RCC 7860 (cell line): ENCODE measurements around the gene TMEM18.

Experiments
- DNase-seq: peaks from one replicate; pipeline ENCODE4 v3.0.0-alpha.2; 2015; ENCODE audit warnings: low spot score
- FAIRE-seq: peaks from 2 replicates; lab custom pipeline; 2012; peaks lifted over from hg19 to GRCh38; lab: Jason Lieb, UNC

The TMEM18 gene

GRCh38 chr2:636641-637405 lies 40.4 kb downstream of the TMEM18 start:
- FAIRE-seq (no peak), DNase-seq (peak; percentile 22)

- FAIRE-seq = no peak
- no peak for DNase-seq
Observed at GRCh38 chr2:635687-636621, 41.3 kb downstream of the TMEM18 start.

- DNase-seq (peak; percentile 64), FAIRE-seq (peak; percentile 20)
Observed at GRCh38 chr2:634636-635388, 42.4 kb downstream of the TMEM18 start.

DNA sequence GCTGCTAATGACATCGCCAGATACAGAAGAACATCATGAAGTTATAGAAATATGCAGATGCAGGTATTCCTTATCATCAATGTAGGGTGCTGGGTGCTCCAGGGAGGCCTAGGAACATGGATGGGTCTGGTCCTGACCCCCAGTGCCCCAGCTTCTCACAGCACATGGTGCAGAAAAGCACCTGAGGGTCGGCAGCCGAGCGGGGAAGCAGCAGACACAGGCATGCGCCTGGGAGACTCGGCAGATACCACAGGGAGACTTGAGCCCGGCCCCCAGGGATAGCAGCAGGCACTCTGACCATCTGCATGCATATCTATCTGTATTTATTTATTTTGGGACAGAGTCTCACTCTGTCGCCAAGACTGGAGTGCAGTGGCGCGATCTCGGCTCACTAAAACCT lies 43.2 kb downstream of the TMEM18 start:
- DNase-seq = no peak
- no peak for FAIRE-seq

DNA sequence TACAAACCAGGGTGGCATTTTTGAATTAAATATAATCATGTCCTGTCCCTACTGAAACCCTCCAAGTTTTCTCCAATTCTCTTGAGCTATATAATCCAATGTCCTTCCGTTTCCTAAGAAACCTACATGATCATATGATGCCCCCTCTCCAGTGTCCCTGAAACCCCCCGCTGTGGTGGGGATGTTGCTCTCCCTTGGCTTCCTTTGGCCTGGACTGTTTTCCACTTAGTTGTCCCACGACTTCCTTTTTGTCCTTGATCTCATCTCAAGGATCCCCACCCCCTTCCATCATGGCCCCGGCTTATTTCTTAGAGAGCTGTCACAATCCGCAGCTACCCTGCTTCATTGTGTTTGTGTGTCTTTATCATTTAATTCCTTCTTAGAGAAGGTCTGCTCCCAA lies 43.8 kb downstream of the TMEM18 start:
- FAIRE-seq (no peak), DNase-seq (no peak)

GRCh38 chr2:632471-632870 lies 44.7 kb downstream of the TMEM18 start:
- no peak for DNase-seq
- FAIRE-seq = no peak

DNA sequence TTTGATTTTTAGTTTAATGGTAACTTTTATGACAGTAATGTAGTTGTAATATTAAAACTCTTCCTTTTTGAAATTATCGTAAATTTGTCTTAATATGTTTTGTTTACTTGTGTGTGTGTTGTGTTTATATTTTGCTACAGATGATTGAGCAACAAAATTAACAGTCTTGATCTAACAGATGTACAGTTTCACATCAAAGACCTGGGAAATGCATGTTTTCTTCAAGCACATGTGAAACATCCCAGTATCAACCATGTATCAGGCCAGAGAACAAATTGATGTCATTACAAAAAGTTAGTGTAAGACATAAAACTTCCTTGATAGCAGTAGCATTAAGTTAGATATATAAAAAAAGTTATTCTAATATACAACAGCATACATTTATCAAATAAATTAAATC lies 45.5 kb downstream of the TMEM18 start:
- FAIRE-seq (no peak), DNase-seq (no peak)

GRCh38 chr2:630451-631320 lies 46.5 kb downstream of the TMEM18 start:
- no peak for DNase-seq
- peak; percentile 63 for FAIRE-seq

- no peak for FAIRE-seq
- DNase-seq = no peak
Observed at GRCh38 chr2:629961-630360, 47.2 kb downstream of the TMEM18 start.

DNA sequence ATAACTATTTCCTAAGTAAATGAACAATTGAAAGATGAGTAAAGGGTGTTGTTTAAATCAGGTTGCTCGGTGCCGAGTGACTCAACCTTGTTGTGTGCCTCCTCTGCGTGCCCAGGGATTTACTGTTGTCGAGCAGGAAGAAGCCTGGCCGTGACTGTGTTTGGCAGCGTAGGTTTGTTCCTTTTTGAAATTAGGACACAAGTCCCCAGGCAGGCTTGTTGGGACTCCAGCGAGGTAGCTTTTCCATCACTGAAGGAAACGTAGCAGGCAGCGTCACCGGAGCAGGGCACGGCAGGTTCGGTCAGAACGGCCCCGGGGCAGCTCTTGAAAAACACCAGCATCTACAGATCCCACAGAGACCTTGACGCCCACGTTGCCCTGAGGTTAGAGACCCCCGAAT lies 48.6 kb downstream of the TMEM18 start:
- FAIRE-seq = no peak
- DNase-seq = no peak

GRCh38 chr2:627926-628560 lies 49.2 kb downstream of the TMEM18 start:
- no peak for FAIRE-seq
- DNase-seq = no peak

DNA sequence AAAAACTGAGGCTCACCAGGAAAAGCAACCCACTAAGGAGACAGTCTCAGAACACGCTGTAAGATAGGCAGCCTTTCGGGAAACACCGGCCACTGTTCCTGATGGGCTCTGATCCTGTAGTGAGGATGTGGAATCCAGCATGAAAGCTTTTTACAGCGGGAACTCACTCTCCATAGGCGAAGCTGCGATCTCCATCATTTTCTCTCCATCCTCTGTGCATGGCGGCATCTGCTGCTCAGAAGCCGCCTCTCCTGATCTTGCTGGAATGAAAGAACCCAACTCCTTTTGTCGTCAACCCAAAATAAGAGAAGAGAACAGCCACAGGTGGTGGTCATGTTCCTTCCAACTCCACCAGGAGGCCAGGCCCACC lies 49.9 kb downstream of the TMEM18 start:
- no peak for FAIRE-seq
- no peak for DNase-seq

DNA sequence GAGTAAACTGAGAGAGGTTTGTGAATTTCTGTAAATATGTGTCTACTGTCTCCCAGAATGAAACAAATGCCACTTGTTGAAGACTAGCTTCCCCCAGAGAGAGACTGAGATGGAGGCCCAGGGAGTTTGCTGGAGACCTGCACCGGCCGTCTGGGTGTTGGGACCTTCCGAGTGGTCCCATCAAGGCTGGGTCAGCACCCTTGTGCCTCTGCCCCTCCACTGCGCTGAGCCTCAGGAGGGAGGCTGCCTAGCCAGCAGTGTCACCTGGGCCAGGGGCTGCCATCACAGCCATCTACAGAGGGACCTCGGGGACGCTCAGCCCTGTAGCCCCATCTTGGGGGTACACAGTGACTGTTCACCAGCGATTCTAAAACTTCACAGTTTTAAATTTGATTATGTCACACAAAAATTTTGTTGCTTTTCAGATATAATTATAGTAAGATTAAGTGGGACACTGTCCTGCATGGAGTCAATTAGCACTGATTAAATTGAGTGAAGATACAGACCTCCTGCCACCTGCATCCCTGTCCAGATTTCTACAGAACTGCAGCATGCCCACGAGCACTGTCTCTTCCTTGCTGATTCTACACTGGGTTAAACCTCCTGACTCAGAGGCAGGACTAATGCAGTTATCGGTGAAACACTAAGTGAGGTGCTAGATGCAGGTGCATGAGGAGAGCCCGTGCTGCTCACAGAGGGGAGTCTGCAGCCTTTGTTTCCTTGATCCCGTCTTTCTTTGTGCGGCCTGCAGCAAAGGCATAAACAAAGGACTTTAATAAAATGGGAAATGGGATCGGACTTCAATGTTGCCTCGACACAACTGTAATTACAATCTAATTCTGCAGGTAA lies 50.5 kb downstream of the TMEM18 start:
- no peak for FAIRE-seq
- no peak for DNase-seq

GRCh38 chr2:625415-626333 lies 51.5 kb downstream of the TMEM18 start:
- no peak for DNase-seq
- no peak for FAIRE-seq

GRCh38 chr2:624551-625347 lies 52.5 kb downstream of the TMEM18 start:
- DNase-seq (no peak), FAIRE-seq (no peak)

DNA sequence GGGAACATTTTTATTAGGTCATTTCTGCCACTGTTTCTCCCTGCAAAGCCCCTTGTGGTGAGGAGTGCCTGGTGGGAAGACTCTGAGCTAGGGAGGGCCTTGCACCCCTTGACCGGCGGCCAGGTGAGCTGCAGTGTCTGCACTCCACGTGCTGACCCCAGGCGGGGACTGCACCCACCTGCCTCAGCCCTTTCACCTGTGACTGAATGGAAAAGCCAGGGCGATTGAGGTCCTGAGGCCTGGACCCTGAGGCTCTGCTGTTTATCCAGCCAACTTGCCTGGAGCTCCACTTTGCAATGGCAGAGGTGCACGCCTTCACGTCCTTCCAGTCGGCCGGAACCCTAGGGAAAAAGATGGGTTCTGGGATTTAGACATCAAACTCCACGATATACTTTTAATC lies 53.1 kb downstream of the TMEM18 start:
- DNase-seq = no peak
- FAIRE-seq = no peak
